ENCODE data around the gene RAPGEF6.

GRCh38 chr5:131460867-131461572 is 174.0 kb downstream of the RAPGEF6 start:
- TF ChIP-seq CTCF (IDR thresholded peaks at IDR 0.05): no peak
- TF ChIP-seq ZFX (IDR thresholded peaks at IDR 0.05; ENCODE audit: borderline replicate concordance): no peak
